PC-3 (cell line): ENCODE results near the gene CRABP1.

ENCODE experiments used
- CTCF ChIP-seq: fragments of 300-600 bp; sonication (generic); conservative IDR thresholded peaks from 2 replicates; pipeline ENCODE4 v1.5.1; 2017; ENCODE audit warnings: antibody characterized with exemption, low read depth, mild to moderate bottlenecking, low read length
- EZH2phosphoT487 ChIP-seq: fragments of 300-600 bp; sonication (generic); IDR thresholded peaks from 2 replicates; pipeline ENCODE4 v1.6.1; 2018; ENCODE audit warnings: mild to moderate bottlenecking, antibody characterized with exemption, low read length, borderline replicate concordance

DNA sequence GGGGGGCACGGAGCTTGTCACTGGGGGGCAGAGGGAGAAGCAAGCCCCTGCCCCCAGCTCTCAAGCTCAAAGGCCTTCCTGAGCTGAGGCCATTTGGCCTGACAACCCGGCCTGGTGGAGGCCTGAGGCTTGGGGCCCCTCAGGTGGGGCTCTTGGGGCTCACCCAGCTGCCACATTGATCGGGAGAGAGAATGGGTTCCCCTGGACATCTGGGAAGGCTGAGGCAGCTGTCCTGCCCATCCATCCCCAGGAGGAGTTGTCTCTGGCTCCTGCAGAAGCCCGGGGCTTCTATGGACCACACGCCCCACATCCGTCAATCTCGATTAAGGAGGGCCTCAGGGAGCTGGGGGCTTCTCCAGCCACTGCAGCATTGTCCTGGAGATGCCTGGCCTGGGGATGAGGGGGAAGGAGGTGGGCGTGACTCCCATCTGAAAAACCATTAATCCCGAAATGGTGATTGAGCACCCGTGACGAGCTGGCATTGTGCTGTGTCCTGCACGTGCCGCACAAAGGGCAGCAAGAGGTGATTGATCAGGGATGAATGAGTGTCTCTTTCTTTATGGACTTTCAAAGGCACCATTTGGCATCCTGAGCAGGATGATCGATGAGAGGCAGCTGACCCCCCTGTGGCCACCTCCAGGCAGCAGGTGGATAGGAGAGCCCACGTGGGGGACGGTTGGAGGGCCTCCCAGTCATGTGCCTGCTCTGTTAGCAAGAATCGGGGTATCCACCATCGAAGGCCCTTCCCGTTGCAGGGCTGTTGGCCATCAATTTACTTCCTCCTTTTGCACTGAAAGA is 17.2 kb upstream of the CRABP1 start:
- no peak for TF ChIP-seq EZH2phosphoT487
- TF ChIP-seq CTCF: no peak
